Brain microvascular endothelial cell (primary cell): ENCODE data around the gene SPTBN4.
"Not testable (repeated sequence)": the region's sequence is repeated elsewhere in the genome, so short reads cannot be mapped to it uniquely, and the experiment has no call there.

Source experiments
- DNase-seq: peaks from one replicate; pipeline ENCODE4 v3.0.0-alpha.2; 2020
- H3K27ac ChIP-seq: fragments of 250-450 bp; sonication (Bioruptor Pico); 2 replicates; pipeline ENCODE4 v1.5.1; 2020; ENCODE audit warnings: mild to moderate bottlenecking, moderate library complexity
- H3K27me3 ChIP-seq: fragments of 250-450 bp; sonication (Bioruptor Pico); replicated peaks from 2 replicates; pipeline ENCODE4 v1.5.1; 2020; ENCODE audit warnings: mild to moderate bottlenecking
- H3K36me3 ChIP-seq: fragments of 250-450 bp; sonication (Bioruptor Pico); replicated peaks from 2 replicates; pipeline ENCODE4 v1.5.1; 2020; ENCODE audit warnings: mild to moderate bottlenecking
- H3K4me3 ChIP-seq: 2 replicates; pipeline ENCODE4 v1.5.1; 2011; ENCODE audit warnings: low read depth, mild to moderate bottlenecking, control low read depth, low read length, moderate library complexity
- CTCF ChIP-seq: IDR thresholded peaks from 2 replicates; pipeline ENCODE4 v1.5.1; 2011; ENCODE audit warnings: low read depth, mild to moderate bottlenecking, moderate library complexity, low read length, control low read depth, inconsistent platforms; ENCODE audit errors: missing control alignments
- in situ Hi-C: cut with HindIII; loops from 2 replicates; pipeline ENCODE4 v1.10.0; 2017; ENCODE audit warnings: low sequenced_read_pairs, low pct_ligation_motif_present

The SPTBN4 gene

GRCh38 chr19:40559394-40559793 is 92.6 kb downstream of the SPTBN4 start:
- no peak for TF ChIP-seq CTCF
- no peak for DNase-seq
- in situ Hi-C loops: no loop called here
- no peaks in the 10 kb centered on the region for H3K36me3 ChIP-seq
- peaks cover 13% of the 10 kb centered on the region for H3K27me3 ChIP-seq
- no peak overlapping the region for H3K4me3 ChIP-seq
- H3K27ac ChIP-seq: no peak overlapping the region

- no peak for DNase-seq
- Histone ChIP-seq H3K36me3 (no peaks in the 10 kb centered on the region), H3K27me3 (peaks cover 6% of the 10 kb centered on the region), H3K4me3 (no peak overlapping the region), H3K27ac (no peak overlapping the region)
- no peak for TF ChIP-seq CTCF
- in situ Hi-C loops: no loop called here
These were observed 93.3 kb downstream of the SPTBN4 start for GRCh38 chr19:40560092-40560507.

GRCh38 chr19:40561947-40562346 is 95.1 kb downstream of the SPTBN4 start:
- TF ChIP-seq CTCF: no peak
- Histone ChIP-seq H3K4me3 (no peak overlapping the region), H3K36me3 (no peaks in the 10 kb centered on the region), H3K27ac (no peak overlapping the region), H3K27me3 (peaks cover 5% of the 10 kb centered on the region)
- in situ Hi-C loops: no loop called here
- DNase-seq: no peak

- H3K27ac ChIP-seq, H3K36me3 ChIP-seq, in situ Hi-C loops, DNase-seq, H3K4me3 ChIP-seq: not testable (repeated sequence)
- peaks cover 16% of the 10 kb centered on the region for H3K27me3 ChIP-seq
These were observed 97.7 kb downstream of the SPTBN4 start for GRCh38 chr19:40564535-40564934.

GRCh38 chr19:40565355-40565754 is 98.6 kb downstream of the SPTBN4 start:
- TF ChIP-seq CTCF: no peak
- Histone ChIP-seq H3K27ac (no peak overlapping the region), H3K36me3 (no peaks in the 10 kb centered on the region), H3K4me3 (no peak overlapping the region), H3K27me3 (peaks cover 16% of the 10 kb centered on the region)
- in situ Hi-C loops: no loop called here
- DNase-seq: no peak

GRCh38 chr19:40565910-40566495 is 99.2 kb downstream of the SPTBN4 start:
- H3K4me3 ChIP-seq: no peak overlapping the region
- no peaks in the 10 kb centered on the region for H3K36me3 ChIP-seq
- TF ChIP-seq CTCF: no peak
- peaks cover 16% of the 10 kb centered on the region for H3K27me3 ChIP-seq
- no peak for DNase-seq
- no peak overlapping the region for H3K27ac ChIP-seq
- in situ Hi-C loops: no loop called here
